HUES6 (cell line): ENCODE measurements around the gene SH2D7.

Experiments used
- H3K27ac ChIP-seq: 2 replicates; pipeline ENCODE4 v1.7.0; 2013; ENCODE audit warnings: low read depth, mild to moderate bottlenecking, low read length, inconsistent platforms
- H3K27me3 ChIP-seq: 2 replicates; pipeline ENCODE4 v1.6.1; 2013; ENCODE audit warnings: low read length; ENCODE audit not compliant: control insufficient read depth, insufficient read depth
- H3K36me3 ChIP-seq: 2 replicates; pipeline ENCODE4 v1.6.1; 2013; ENCODE audit warnings: low read length; ENCODE audit not compliant: control insufficient read depth, insufficient read depth
- H3K4me1 ChIP-seq: 2 replicates; pipeline ENCODE4 v1.6.1; 2013; ENCODE audit warnings: low read length; ENCODE audit not compliant: control insufficient read depth, insufficient read depth
- H3K4me3 ChIP-seq: 2 replicates; pipeline ENCODE4 v1.5.1; 2013; ENCODE audit warnings: low read depth, low read length
- H3K9ac ChIP-seq: one replicate; pipeline ENCODE4 v1.6.1; 2013; ENCODE audit warnings: mild to moderate bottlenecking, low read length
- H3K9me3 ChIP-seq: 2 replicates; pipeline ENCODE4 v1.6.1; 2013; ENCODE audit warnings: low read depth, low read length; ENCODE audit not compliant: control insufficient read depth, insufficient read depth

The SH2D7 gene

DNA sequence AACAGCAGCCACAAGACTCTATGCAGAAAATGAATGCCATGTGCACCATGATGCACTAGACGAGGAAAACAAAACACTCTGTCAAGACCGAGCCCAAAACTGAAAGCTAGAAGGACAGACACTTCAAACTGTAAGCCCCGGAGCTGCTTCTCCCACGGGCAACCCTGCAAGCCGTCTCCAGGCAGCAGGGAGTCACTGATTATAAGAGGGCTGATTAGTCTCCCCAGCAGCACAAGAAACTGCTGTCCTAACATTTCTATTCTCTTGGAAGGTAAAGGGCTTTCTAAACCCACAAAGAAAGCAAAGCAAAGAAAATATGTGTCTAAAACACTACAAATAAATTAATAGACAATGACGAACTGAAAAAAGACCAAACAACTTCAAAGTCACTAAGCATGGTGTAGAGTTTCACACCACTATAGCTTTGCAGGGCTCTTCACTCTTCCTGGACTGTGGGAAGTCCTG is 30.4 kb upstream of the SH2D7 start:
- Histone ChIP-seq H3K9me3 (no peaks in the 10 kb centered on the region), H3K36me3 (no peaks in the 10 kb centered on the region), H3K27ac (no peak overlapping the region), H3K4me1 (peaks cover 12% of the 10 kb centered on the region; the same call in 1 of the 2 replicates), H3K27me3 (no peaks in the 10 kb centered on the region), H3K4me3 (no peak overlapping the region), H3K9ac (no peak overlapping the region)

- H3K36me3 ChIP-seq, result no peaks in the 10 kb centered on the region
- H3K4me3 ChIP-seq, result no peak overlapping the region
- H3K9ac ChIP-seq, result no peak overlapping the region
- H3K27ac ChIP-seq, result no peak overlapping the region
- no peaks in the 10 kb centered on the region for H3K27me3 ChIP-seq
- H3K4me1 ChIP-seq, result peaks cover 18% of the 10 kb centered on the region
- H3K9me3 ChIP-seq, result no peaks in the 10 kb centered on the region
Observed at GRCh38 chr15:78063217-78063616, 29.1 kb upstream of the SH2D7 start.

- Histone ChIP-seq H3K4me3 (no peak overlapping the region), H3K9ac (no peak overlapping the region), H3K9me3 (no peaks in the 10 kb centered on the region), H3K36me3 (no peaks in the 10 kb centered on the region), H3K27me3 (no peaks in the 10 kb centered on the region), H3K4me1 (peaks cover 25% of the 10 kb centered on the region), H3K27ac (no peak overlapping the region)
Observed at GRCh38 chr15:78063970-78064385, 28.4 kb upstream of the SH2D7 start.

GRCh38 chr15:78064544-78064943 is 27.8 kb upstream of the SH2D7 start:
- Histone ChIP-seq H3K9me3 (no peaks in the 10 kb centered on the region), H3K9ac (no peak overlapping the region), H3K4me3 (no peak overlapping the region), H3K4me1 (peaks cover 31% of the 10 kb centered on the region), H3K27me3 (no peaks in the 10 kb centered on the region), H3K27ac (no peak overlapping the region), H3K36me3 (no peaks in the 10 kb centered on the region)

GRCh38 chr15:78065284-78065872 is 27.0 kb upstream of the SH2D7 start:
- H3K27ac ChIP-seq, result no peak overlapping the region
- no peak overlapping the region for H3K9ac ChIP-seq
- no peak overlapping the region for H3K4me3 ChIP-seq
- H3K9me3 ChIP-seq, result no peaks in the 10 kb centered on the region
- H3K27me3 ChIP-seq, result no peaks in the 10 kb centered on the region
- no peaks in the 10 kb centered on the region for H3K36me3 ChIP-seq
- peaks cover 39% of the 10 kb centered on the region for H3K4me1 ChIP-seq

- Histone ChIP-seq H3K9me3 (no peaks in the 10 kb centered on the region), H3K4me3 (no peak overlapping the region), H3K36me3 (no peaks in the 10 kb centered on the region), H3K27me3 (no peaks in the 10 kb centered on the region), H3K4me1 (peaks cover 39% of the 10 kb centered on the region), H3K9ac (no peak overlapping the region), H3K27ac (no peak overlapping the region)
Observed at GRCh38 chr15:78065973-78066946, 26.1 kb upstream of the SH2D7 start.

DNA sequence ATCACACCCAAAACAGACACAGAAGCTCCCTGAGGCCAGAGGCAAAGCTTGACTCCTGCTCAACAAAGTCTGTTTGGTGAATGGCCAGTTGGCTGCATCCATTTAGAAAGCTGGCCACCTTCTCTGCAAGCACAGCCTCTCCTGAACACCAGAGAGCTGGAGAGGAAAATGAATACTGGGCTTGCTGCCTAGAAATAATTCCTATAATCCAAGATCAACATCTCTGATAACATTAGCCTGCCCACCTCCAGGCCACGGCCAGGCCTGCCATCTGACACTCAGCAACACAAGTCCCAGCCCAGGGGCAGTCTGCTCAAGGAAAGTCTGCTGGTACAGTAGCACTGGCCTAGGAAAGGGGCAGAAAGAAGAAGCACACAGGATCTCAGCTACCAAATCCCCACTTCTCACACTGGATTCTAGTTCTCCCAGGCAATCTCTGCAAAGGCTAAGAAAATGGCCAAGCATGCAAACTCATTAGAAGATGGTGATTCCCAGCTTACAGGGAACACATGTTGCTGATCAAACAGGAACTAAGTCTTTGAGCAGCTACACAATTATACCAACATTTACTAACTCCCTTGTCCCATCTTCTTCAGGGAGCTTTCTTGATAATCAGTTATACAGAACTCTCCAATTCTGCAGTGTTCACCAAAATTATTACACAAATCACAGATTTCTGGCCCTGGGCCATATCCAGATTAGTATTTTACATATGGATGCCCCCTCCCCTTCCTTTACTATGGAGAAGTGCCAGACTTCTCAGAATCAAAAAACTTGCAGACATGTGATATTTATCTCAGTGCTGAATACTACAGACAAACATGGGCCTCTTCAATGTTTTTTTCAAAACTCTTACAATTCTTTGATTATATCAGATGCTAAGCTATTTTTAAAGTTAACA is 24.8 kb upstream of the SH2D7 start:
- Histone ChIP-seq H3K9me3 (no peaks in the 10 kb centered on the region), H3K36me3 (no peaks in the 10 kb centered on the region), H3K9ac (no peak overlapping the region), H3K27me3 (no peaks in the 10 kb centered on the region), H3K27ac (no peak overlapping the region), H3K4me1 (peaks cover 40% of the 10 kb centered on the region), H3K4me3 (no peak overlapping the region)

- Histone ChIP-seq H3K27ac (no peak overlapping the region), H3K27me3 (no peaks in the 10 kb centered on the region), H3K9me3 (no peaks in the 10 kb centered on the region), H3K4me3 (no peak overlapping the region), H3K9ac (no peak overlapping the region), H3K4me1 (peaks cover 41% of the 10 kb centered on the region), H3K36me3 (no peaks in the 10 kb centered on the region)
Observed at GRCh38 chr15:78069052-78069414, 23.3 kb upstream of the SH2D7 start.

GRCh38 chr15:78069462-78070029 is 22.8 kb upstream of the SH2D7 start:
- Histone ChIP-seq H3K9ac (no peak overlapping the region), H3K4me3 (no peak overlapping the region), H3K36me3 (no peaks in the 10 kb centered on the region), H3K27me3 (no peaks in the 10 kb centered on the region), H3K27ac (no peak overlapping the region), H3K9me3 (no peaks in the 10 kb centered on the region), H3K4me1 (peaks cover 41% of the 10 kb centered on the region)

GRCh38 chr15:78070049-78070700 is 22.2 kb upstream of the SH2D7 start:
- Histone ChIP-seq H3K36me3 (no peaks in the 10 kb centered on the region), H3K4me3 (no peak overlapping the region), H3K4me1 (peaks cover 41% of the 10 kb centered on the region), H3K9me3 (no peaks in the 10 kb centered on the region), H3K27me3 (no peaks in the 10 kb centered on the region), H3K27ac (no peak overlapping the region), H3K9ac (no peak overlapping the region)
